HG03442 (cell line): ENCODE data around the gene PHLPP1.

ENCODE experiments used
- ATAC-seq: cut with Tn5 transposase; IDR thresholded peaks from one replicate; pipeline ENCODE4 v1.9.1; 2021; ENCODE audit warnings: mild to moderate bottlenecking, moderate library complexity; ENCODE audit not compliant: unreplicated experiment

Gene PHLPP1

GRCh38 chr18:62769216-62769615, 53.9 kb downstream of the PHLPP1 start:
- no peak for ATAC-seq

- no peak for ATAC-seq
These were observed 56.3 kb downstream of the PHLPP1 start for GRCh38 chr18:62771494-62772270.

GRCh38 chr18:62772860-62773584, 57.7 kb downstream of the PHLPP1 start:
- no peak for ATAC-seq

- no peak for ATAC-seq
These were observed 58.4 kb downstream of the PHLPP1 start for GRCh38 chr18:62773691-62774090.

DNA sequence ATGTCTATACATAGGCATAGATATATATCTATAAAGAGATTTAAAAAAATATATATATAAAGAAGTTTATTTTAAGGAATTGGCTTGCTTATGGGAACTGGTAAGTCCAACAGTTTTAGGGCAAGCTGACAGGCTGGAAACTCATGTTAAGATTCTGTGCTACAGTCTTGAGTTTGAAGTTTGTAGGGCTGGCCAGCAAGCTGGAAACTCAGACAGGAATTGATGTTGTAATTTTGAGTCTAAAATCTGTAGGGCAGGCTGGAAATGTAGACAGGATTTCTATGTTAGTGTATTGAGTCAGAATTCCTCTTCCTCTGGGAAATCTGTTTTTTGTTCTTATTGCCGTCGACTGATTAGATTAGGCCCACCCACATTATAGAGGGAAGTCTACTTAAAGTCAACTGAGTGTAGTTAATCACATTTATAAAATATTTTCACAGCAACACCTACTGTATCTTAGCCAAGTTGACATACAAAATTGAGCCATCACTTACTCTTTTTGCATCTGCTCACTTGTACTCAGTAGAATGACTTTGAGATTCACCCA, 60.8 kb downstream of the PHLPP1 start:
- no peak for ATAC-seq

DNA sequence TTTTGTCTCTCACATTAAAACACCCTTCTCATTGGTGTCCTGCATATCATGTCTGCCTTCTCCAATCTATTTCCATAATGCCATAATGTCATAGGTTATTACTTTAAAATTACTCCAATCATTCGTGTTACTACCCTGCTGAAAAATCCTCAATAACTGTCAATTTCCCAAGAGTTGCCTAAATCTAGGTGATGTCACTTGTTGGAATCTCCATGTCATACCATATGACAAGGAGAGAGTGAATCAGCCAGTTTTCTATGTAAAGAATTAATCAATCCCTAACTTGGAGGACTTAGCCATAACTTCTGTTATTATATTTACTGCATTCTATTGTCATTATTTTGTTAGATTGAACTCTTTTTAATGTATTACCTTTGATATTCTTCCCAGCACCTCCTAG, 62.5 kb downstream of the PHLPP1 start:
- ATAC-seq: no peak

DNA sequence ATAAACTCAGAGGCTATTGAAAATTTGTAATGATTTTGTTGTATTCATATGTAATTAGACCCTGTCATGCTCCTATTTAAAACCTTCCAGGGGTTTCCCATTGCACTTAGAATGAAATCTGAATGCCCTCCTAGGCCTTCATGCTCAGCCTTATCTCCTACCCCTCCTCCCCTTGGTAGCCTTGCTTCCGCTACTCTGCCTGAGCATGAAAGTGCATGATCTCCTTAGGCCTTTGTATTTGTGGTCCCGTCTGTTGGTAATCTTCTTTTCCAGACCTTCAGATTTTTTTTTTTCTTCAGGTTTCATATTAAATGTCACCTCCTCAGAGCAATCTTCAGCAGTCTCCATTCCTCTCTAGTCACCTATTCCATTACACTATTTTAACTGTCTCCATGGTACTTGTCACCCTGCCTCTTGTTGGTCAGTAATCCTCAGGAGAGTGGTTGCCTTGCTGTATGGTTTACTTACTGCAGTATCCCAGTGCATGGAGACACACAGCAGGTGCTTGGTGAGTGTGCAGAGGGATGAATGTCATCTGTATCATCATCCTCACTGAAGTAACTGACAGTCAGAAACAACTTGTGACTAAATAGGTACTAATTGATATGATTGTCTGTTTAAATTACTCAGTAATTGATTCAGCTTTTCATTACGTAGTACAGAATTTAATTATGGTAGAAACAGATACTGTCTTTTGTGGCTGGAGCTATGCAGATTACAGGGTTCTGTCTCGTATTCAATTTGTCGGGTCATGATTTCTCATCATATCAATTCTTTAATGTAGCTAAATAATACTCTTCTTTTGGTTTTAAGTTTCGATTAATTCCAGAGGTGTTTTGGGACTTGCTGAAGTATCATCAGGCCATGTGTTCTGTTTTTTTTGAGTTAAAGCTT, 63.9 kb downstream of the PHLPP1 start:
- no peak for ATAC-seq

GRCh38 chr18:62781262-62781661, 65.9 kb downstream of the PHLPP1 start:
- no peak for ATAC-seq

- ATAC-seq: no peak
These were observed 66.6 kb downstream of the PHLPP1 start for GRCh38 chr18:62781893-62782292.

GRCh38 chr18:62784338-62784965, 69.1 kb downstream of the PHLPP1 start:
- no peak for ATAC-seq

GRCh38 chr18:62784966-62785413, 69.6 kb downstream of the PHLPP1 start:
- ATAC-seq: no peak

DNA sequence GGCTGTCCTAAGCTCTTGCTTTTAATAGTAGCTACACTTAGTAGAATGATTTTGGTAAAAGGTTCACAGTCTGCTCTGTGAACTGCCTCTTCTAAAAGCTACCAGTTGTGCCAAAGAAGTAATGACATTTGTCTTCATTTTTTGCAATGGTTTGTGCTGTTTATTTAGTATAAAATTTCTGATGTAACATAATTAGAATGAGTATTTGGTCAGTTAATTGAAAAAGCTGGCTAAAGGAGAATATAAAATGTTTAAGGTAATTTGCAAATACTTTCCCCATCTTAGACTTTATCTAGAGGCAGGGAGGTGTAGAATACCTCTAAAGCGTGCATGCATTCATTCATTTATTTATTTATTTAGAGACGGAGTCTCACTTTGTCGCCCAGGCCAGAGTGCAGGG, 71.3 kb downstream of the PHLPP1 start:
- no peak for ATAC-seq

GRCh38 chr18:62788111-62788510, 72.8 kb downstream of the PHLPP1 start:
- no peak for ATAC-seq

DNA sequence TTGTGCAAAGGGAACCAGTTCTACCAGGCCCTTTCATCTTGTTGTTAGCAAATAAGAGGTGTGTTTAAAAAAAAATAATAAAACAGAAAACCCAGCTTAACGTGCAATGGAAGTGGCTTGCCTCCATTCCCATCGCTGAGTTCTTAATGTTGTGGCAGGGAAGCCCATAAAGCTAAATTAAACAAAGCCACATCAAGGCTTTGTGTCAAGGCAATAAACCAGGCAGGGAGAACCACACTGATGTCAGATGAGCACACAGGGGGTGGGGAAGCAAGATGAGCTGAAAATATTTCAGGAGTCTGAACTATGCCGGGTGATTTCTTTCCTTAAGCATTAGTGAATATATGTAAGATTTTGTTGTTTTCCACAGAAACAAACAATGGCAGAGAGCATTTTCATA, 73.5 kb downstream of the PHLPP1 start:
- no peak for ATAC-seq

GRCh38 chr18:62790871-62791772, 75.8 kb downstream of the PHLPP1 start:
- ATAC-seq: no peak

DNA sequence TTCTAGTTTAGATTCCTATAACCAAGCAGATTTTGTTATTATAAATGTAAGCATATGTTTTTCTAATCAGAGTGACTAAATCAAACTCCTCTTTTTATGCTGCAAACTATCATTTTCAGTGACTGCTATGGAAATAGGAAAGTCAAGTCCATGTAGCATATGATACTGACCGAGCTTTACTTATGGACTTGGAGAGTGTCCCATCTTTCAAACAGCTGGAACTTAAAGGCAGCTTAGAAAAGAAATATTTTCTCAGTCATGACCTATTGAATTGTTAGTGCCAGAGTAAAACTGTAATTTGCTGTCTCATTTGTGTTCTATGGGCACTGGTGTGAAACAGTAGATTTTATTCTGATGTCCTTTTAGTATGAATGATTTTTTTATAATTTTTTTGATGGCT, 76.7 kb downstream of the PHLPP1 start:
- no peak for ATAC-seq

- ATAC-seq: no peak
These were observed 80.5 kb downstream of the PHLPP1 start for GRCh38 chr18:62795813-62796212.

DNA sequence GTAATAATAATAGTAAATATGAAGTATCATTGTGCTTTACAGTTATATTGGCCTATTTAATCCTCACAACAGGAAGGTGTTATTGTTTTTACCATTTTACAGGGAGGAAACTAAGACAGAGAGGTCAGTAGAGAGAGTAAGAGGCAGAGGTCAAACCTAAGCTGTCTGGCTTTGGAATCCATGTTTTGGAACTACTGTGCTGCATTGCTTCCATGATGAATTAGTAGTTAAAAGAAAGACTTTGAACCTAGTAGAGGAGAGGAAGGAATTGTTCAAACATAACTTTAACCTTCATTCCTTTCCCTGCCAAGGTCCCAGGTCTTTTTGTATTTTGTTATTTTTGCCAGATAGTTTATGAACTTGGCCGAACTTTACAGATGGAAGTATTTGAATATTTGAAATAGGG, 80.9 kb downstream of the PHLPP1 start:
- no peak for ATAC-seq

GRCh38 chr18:62797329-62797728, 82.0 kb downstream of the PHLPP1 start:
- ATAC-seq: no peak

- no peak for ATAC-seq
These were observed 84.6 kb downstream of the PHLPP1 start for GRCh38 chr18:62799977-62800376.
